Caco-2 (cell line): ENCODE data around the gene DPYSL4. TPM values are rescaled to one million over a fixed set of nuclear protein-coding genes. Genes with fewer than 3 reads are reported as not detected.

Experiments
- BruUV-seq: library from RNA; stranded (reverse); fragments of 400-500 nt; replicated peaks from 2 replicates; lab custom pipeline; 2021; lab: Mats Ljungman, UMichigan
- CTCF ChIA-PET: fragments of 300-600 bp; sonication (Branson Sonifier 250); formaldehyde crosslinking; loops from one replicate; lab custom pipeline; 2022; ENCODE audit warnings: antibody characterized with exemption; lab: Charles Lee
- POLR2A ChIA-PET: fragments of 300-600 bp; sonication (Branson Sonifier 250); formaldehyde crosslinking; loops from one replicate; lab custom pipeline; 2022; ENCODE audit warnings: antibody characterized with exemption; lab: Charles Lee
- DNase-seq, 2 experiments: peaks; one replicate each; pipeline versions ENCODE4 v3.0.0 to v3.0.0-alpha.2; 2020 to 2022
- H3K27me3 ChIP-seq: replicated peaks from 2 replicates; pipeline ENCODE4 v1.6.0; 2011; ENCODE audit warnings: low read length; ENCODE audit not compliant: control insufficient read depth, insufficient read depth
- H3K36me3 ChIP-seq: 2 replicates; pipeline ENCODE4 v1.5.1; 2011; ENCODE audit warnings: low read length; ENCODE audit not compliant: control insufficient read depth, insufficient read depth
- H3K4me1 ChIP-seq: fragments of 250-450 bp; sonication (Bioruptor Pico); 2 replicates; pipeline ENCODE4 v1.5.1; 2020; ENCODE audit warnings: mild to moderate bottlenecking
- H3K4me3 ChIP-seq: 2 replicates; pipeline ENCODE4 v1.5.1; 2011; ENCODE audit warnings: low read depth, mild to moderate bottlenecking, control low read depth, low read length
- H3K9me3 ChIP-seq: fragments of 250-450 bp; sonication (Bioruptor Pico); 2 replicates; pipeline ENCODE4 v1.5.1; 2020; ENCODE audit warnings: mild to moderate bottlenecking, moderate library complexity
- H3K27ac Mint-ChIP-seq: one replicate; pipeline ENCODE4 v1.8.0; 2022; ENCODE audit warnings: mixed read lengths; ENCODE audit not compliant: unreplicated experiment
- H3K27me3 Mint-ChIP-seq: one replicate; pipeline ENCODE4 v1.8.0; 2022; ENCODE audit warnings: mixed read lengths; ENCODE audit not compliant: insufficient read depth, unreplicated experiment
- H3K36me3 Mint-ChIP-seq: one replicate; pipeline ENCODE4 v1.8.0; 2022; ENCODE audit warnings: mild to moderate bottlenecking, mixed read lengths; ENCODE audit not compliant: insufficient read depth, unreplicated experiment
- H3K4me1 Mint-ChIP-seq: one replicate; pipeline ENCODE4 v1.8.0; 2022; ENCODE audit warnings: low read depth, mixed read lengths; ENCODE audit not compliant: unreplicated experiment
- H3K4me3 Mint-ChIP-seq: one replicate; pipeline ENCODE4 v1.8.0; 2022; ENCODE audit warnings: mild to moderate bottlenecking, moderate library complexity, mixed read lengths; ENCODE audit not compliant: unreplicated experiment
- H3K9me3 Mint-ChIP-seq: one replicate; pipeline ENCODE4 v1.8.0; 2022; ENCODE audit warnings: mixed read lengths; ENCODE audit not compliant: unreplicated experiment
- CTCF ChIP-seq, 2 experiments: fragments of 200-600 bp in 1 of 2; IDR thresholded peaks; 1 replicate in 1 of 2; 2 replicates in 1 of 2; pipeline versions ENCODE4 v1.5.1 to v1.8.0; 2011 to 2022; ENCODE audit warnings: antibody characterized with exemption in 1 of 2, control low read depth in 1 of 2, inconsistent platforms in 1 of 2, low read depth in 1 of 2, low read length in 1 of 2, mild to moderate bottlenecking in 1 of 2, moderate library complexity in 1 of 2; ENCODE audit not compliant: insufficient read depth in 1 of 2, severe bottlenecking in 1 of 2, unreplicated experiment in 1 of 2
- intact Hi-C: fragments of 100-400 bp; cut with micrococcal nuclease; formaldehyde crosslinking; loops from one replicate; pipeline ENCODE4 v1.10.0; 2022; ENCODE audit not compliant: unreplicated experiment
- total RNA-seq: library from RNA; stranded (reverse); gene quantifications from 2 replicates; pipeline ENCODE4 v1.2.3, GENCODE V29; 2022

DPYSL4 gene
- total RNA-seq, 1 experiment from 2014 or later: not detected

GRCh38 chr10:132199854-132200311 is 13.1 kb downstream of the DPYSL4 start:
- ChIA-PET CTCF (no interaction called here), POLR2A (no interaction called here)
- TF ChIP-seq CTCF (IDR thresholded peaks at IDR 0.05; ENCODE audit: insufficient read depth in 1 of 2, low read depth in 1 of 2, low read length in 1 of 2, severe bottlenecking in 1 of 2, unreplicated experiment in 1 of 2): no peak
- H3K27me3 ChIP-seq: no peaks in the 10 kb centered on the region
- no peak overlapping the region for H3K4me3 ChIP-seq
- BruUV-seq: no TSS peak
- H3K36me3 ChIP-seq: no peaks in the 10 kb centered on the region
- no peaks in the 10 kb centered on the region for H3K36me3 Mint-ChIP-seq
- no peak overlapping the region for H3K27ac Mint-ChIP-seq
- peaks cover 2% of the 10 kb centered on the region for H3K27me3 Mint-ChIP-seq
- no peak overlapping the region for H3K4me3 Mint-ChIP-seq
- intact Hi-C loops: no loop called here
- no peaks in the 10 kb centered on the region for H3K9me3 Mint-ChIP-seq
- no peak for DNase-seq
- no peaks in the 10 kb centered on the region for H3K9me3 ChIP-seq
- no peaks in the 10 kb centered on the region for H3K4me1 Mint-ChIP-seq
- 0 out of 2 replicates have a peak, but pooled peaks cover 4% of the 10 kb centered on the region for H3K4me1 ChIP-seq

GRCh38 chr10:132200344-132201110 is 13.8 kb downstream of the DPYSL4 start:
- intact Hi-C loops: no loop called here
- Histone ChIP-seq H3K4me3 (no peak overlapping the region), H3K27me3 (no peaks in the 10 kb centered on the region), H3K9me3 (no peaks in the 10 kb centered on the region), H3K36me3 (no peaks in the 10 kb centered on the region), H3K4me1 (0 out of 2 replicates have a peak, but pooled peaks cover 4% of the 10 kb centered on the region)
- H3K9me3 Mint-ChIP-seq: no peaks in the 10 kb centered on the region
- no peak for TF ChIP-seq CTCF (IDR thresholded peaks at IDR 0.05; ENCODE audit: insufficient read depth in 1 of 2, low read depth in 1 of 2, low read length in 1 of 2, severe bottlenecking in 1 of 2, unreplicated experiment in 1 of 2)
- DNase-seq: no peak
- no peaks in the 10 kb centered on the region for H3K4me1 Mint-ChIP-seq
- CTCF ChIA-PET: no interaction called here
- H3K27me3 Mint-ChIP-seq: peaks cover 2% of the 10 kb centered on the region
- H3K36me3 Mint-ChIP-seq: no peaks in the 10 kb centered on the region
- no peak overlapping the region for H3K27ac Mint-ChIP-seq
- BruUV-seq: no TSS peak
- POLR2A ChIA-PET: no interaction called here
- no peak overlapping the region for H3K4me3 Mint-ChIP-seq

GRCh38 chr10:132201111-132201969 is 14.6 kb downstream of the DPYSL4 start:
- Histone ChIP-seq H3K36me3 (no peaks in the 10 kb centered on the region), H3K4me1 (0 out of 2 replicates have a peak, but pooled peaks cover 4% of the 10 kb centered on the region), H3K27me3 (no peaks in the 10 kb centered on the region), H3K4me3 (no peak overlapping the region), H3K9me3 (no peaks in the 10 kb centered on the region)
- Mint-ChIP-seq H3K27me3 (peaks cover 2% of the 10 kb centered on the region), H3K27ac (no peak overlapping the region), H3K36me3 (no peaks in the 10 kb centered on the region), H3K4me3 (no peak overlapping the region), H3K4me1 (no peaks in the 10 kb centered on the region), H3K9me3 (no peaks in the 10 kb centered on the region)
- no TSS peak for BruUV-seq
- intact Hi-C loops: no loop called here
- no peak for TF ChIP-seq CTCF (IDR thresholded peaks at IDR 0.05; ENCODE audit: insufficient read depth in 1 of 2, low read depth in 1 of 2, low read length in 1 of 2, severe bottlenecking in 1 of 2, unreplicated experiment in 1 of 2)
- ChIA-PET POLR2A (no interaction called here), CTCF (no interaction called here)
- no peak for DNase-seq
